Measurements from ENCODE around the gene SHF.

The SHF gene

GRCh38 chr15:45164914-45165313 lies 22.9 kb downstream of the SHF start:
- no peak overlapping the region for H3K4me3 ChIP-seq (ENCODE audit: low read depth, low read length)
- no peak for TF ChIP-seq CTCF (conservative IDR thresholded peaks at IDR 0.05; ENCODE audit: low read depth, low read length)
- DNase-seq (ENCODE audit: low read depth), result no peak

- TF ChIP-seq CTCF (conservative IDR thresholded peaks at IDR 0.05; ENCODE audit: low read depth, low read length), result no peak
- no peak overlapping the region for H3K4me3 ChIP-seq (ENCODE audit: low read depth, low read length)
Measured at GRCh38 chr15:45163508-45163856, 24.3 kb downstream of the SHF start.

GRCh38 chr15:45162771-45163507 lies 24.8 kb downstream of the SHF start:
- no peak overlapping the region for H3K4me3 ChIP-seq (ENCODE audit: low read depth, low read length)
- peak; percentile 90 for DNase-seq (ENCODE audit: low read depth)
- TF ChIP-seq CTCF (conservative IDR thresholded peaks at IDR 0.05; ENCODE audit: low read depth, low read length), result peak; percentile 98

More at GRCh38 chr15:45163508-45163856, 24.3 kb downstream of the SHF start:
- DNase-seq (ENCODE audit: low read depth), result no peak

- TF ChIP-seq CTCF (conservative IDR thresholded peaks at IDR 0.05; ENCODE audit: low read depth, low read length), result no peak
- no peak overlapping the region for H3K4me3 ChIP-seq (ENCODE audit: low read depth, low read length)
- no peak for DNase-seq (ENCODE audit: low read depth)
Measured at GRCh38 chr15:45161666-45162065, 26.1 kb downstream of the SHF start.

- no peak overlapping the region for H3K4me3 ChIP-seq (ENCODE audit: low read depth, low read length)
- peak; percentile 51 for DNase-seq (ENCODE audit: low read depth)
- no peak for TF ChIP-seq CTCF (conservative IDR thresholded peaks at IDR 0.05; ENCODE audit: low read depth, low read length)
Measured at GRCh38 chr15:45157974-45158373, 29.8 kb downstream of the SHF start.

- TF ChIP-seq CTCF (conservative IDR thresholded peaks at IDR 0.05; ENCODE audit: low read depth, low read length), result no peak
- H3K4me3 ChIP-seq (ENCODE audit: low read depth, low read length), result no peak overlapping the region
- peak; percentile 22 for DNase-seq (ENCODE audit: low read depth)
Measured at GRCh38 chr15:45156744-45157455, 30.9 kb downstream of the SHF start.

- no peak for TF ChIP-seq CTCF (conservative IDR thresholded peaks at IDR 0.05; ENCODE audit: low read depth, low read length)
- no peak for DNase-seq (ENCODE audit: low read depth)
- H3K4me3 ChIP-seq (ENCODE audit: low read depth, low read length), result no peak overlapping the region
Measured at GRCh38 chr15:45155739-45156138, 32.0 kb downstream of the SHF start.
